Endothelial cell (in vitro differentiated cells): ENCODE measurements around the gene CRYL1. TPM values are rescaled to one million over a fixed set of nuclear protein-coding genes. Genes with fewer than 3 reads are reported as not detected.

Experiments
- DNase-seq: peaks from one replicate; pipeline ENCODE4 v3.0.0; 2021; ENCODE audit warnings: low spot score
- H3K27ac Mint-ChIP-seq: one replicate; pipeline ENCODE4 v1.8.0; 2021; ENCODE audit warnings: mixed read lengths, inconsistent platforms; ENCODE audit not compliant: unreplicated experiment
- H3K27me3 Mint-ChIP-seq: one replicate; pipeline ENCODE4 v1.8.0; 2021; ENCODE audit warnings: mild to moderate bottlenecking, moderate library complexity, mixed read lengths, inconsistent platforms; ENCODE audit not compliant: unreplicated experiment
- H3K36me3 Mint-ChIP-seq: one replicate; pipeline ENCODE4 v1.8.0; 2021; ENCODE audit warnings: mild to moderate bottlenecking, low read depth, mixed read lengths, inconsistent platforms; ENCODE audit not compliant: unreplicated experiment
- H3K4me1 Mint-ChIP-seq: one replicate; pipeline ENCODE4 v1.8.0; 2021; ENCODE audit warnings: mild to moderate bottlenecking, mixed read lengths, inconsistent platforms; ENCODE audit not compliant: unreplicated experiment
- H3K4me3 Mint-ChIP-seq: one replicate; pipeline ENCODE4 v1.8.0; 2021; ENCODE audit warnings: mild to moderate bottlenecking, mixed read lengths, inconsistent platforms; ENCODE audit not compliant: unreplicated experiment
- H3K9me3 Mint-ChIP-seq: one replicate; pipeline ENCODE4 v1.8.0; 2021; ENCODE audit warnings: mixed read lengths, inconsistent platforms; ENCODE audit not compliant: unreplicated experiment
- total RNA-seq: library from RNA; stranded (reverse); fragmentation: NEBNext Ultra II Directional; extraction: Animal tissue kit (Norgen Biotek cat#: 25700); gene quantifications from one replicate; pipeline ENCODE4 v1.2.1, GENCODE V29; 2021; ENCODE audit not compliant: unreplicated experiment
- TF ChIP-seq, protein P1 (sequence below): fragments of 200-600 bp; sonication (generic); IDR thresholded peaks from one replicate; pipeline ENCODE4 v1.5.0; 2021; ENCODE audit warnings: antibody characterized with exemption; ENCODE audit not compliant: unreplicated experiment

Gene CRYL1
- total RNA-seq, 1 donor from 2014 or later: 4.8 TPM

GRCh38 chr13:20390526-20391175, 135.0 kb downstream of the CRYL1 start:
- no peak overlapping the region for H3K27ac Mint-ChIP-seq
- TF ChIP-seq, protein P1, sequence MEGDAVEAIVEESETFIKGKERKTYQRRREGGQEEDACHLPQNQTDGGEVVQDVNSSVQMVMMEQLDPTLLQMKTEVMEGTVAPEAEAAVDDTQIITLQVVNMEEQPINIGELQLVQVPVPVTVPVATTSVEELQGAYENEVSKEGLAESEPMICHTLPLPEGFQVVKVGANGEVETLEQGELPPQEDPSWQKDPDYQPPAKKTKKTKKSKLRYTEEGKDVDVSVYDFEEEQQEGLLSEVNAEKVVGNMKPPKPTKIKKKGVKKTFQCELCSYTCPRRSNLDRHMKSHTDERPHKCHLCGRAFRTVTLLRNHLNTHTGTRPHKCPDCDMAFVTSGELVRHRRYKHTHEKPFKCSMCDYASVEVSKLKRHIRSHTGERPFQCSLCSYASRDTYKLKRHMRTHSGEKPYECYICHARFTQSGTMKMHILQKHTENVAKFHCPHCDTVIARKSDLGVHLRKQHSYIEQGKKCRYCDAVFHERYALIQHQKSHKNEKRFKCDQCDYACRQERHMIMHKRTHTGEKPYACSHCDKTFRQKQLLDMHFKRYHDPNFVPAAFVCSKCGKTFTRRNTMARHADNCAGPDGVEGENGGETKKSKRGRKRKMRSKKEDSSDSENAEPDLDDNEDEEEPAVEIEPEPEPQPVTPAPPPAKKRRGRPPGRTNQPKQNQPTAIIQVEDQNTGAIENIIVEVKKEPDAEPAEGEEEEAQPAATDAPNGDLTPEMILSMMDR: no peak
- H3K4me3 Mint-ChIP-seq: no peak overlapping the region
- H3K36me3 Mint-ChIP-seq: no peaks in the 10 kb centered on the region
- H3K9me3 Mint-ChIP-seq: no peaks in the 10 kb centered on the region
- peaks cover 3% of the 10 kb centered on the region for H3K4me1 Mint-ChIP-seq
- peaks cover 3% of the 10 kb centered on the region for H3K27me3 Mint-ChIP-seq
- no peak for DNase-seq

- Mint-ChIP-seq H3K4me3 (no peak overlapping the region), H3K9me3 (no peaks in the 10 kb centered on the region), H3K27me3 (peaks cover 3% of the 10 kb centered on the region), H3K4me1 (peaks cover 3% of the 10 kb centered on the region), H3K27ac (no peak overlapping the region), H3K36me3 (no peaks in the 10 kb centered on the region)
- no peak for DNase-seq
- TF ChIP-seq, protein P1: no peak
Measured at GRCh38 chr13:20389696-20390525, 135.7 kb downstream of the CRYL1 start.

DNA sequence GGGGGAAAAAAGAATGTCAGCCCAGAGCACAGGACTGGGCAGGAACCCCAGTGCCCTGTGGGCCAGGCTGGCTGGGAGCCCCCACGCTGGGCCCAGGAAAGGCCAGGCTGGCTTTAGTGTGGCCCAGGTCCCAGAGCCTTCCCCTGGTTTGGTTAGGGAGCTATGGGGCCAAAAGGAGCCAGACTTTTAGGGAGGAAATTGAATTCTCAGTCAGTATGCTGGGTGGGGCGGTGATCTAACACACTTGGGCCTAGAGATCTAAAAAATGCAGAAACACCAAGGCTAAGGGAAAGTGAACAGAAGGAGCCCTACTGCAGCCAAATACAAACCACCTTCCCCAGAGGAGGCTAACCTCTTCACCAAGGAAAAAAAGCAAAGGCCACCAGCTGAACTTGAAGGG, 137.5 kb downstream of the CRYL1 start:
- no peaks in the 10 kb centered on the region for H3K36me3 Mint-ChIP-seq
- H3K27ac Mint-ChIP-seq: no peak overlapping the region
- peaks cover 5% of the 10 kb centered on the region for H3K27me3 Mint-ChIP-seq
- H3K4me1 Mint-ChIP-seq: peaks cover 3% of the 10 kb centered on the region
- no peaks in the 10 kb centered on the region for H3K9me3 Mint-ChIP-seq
- TF ChIP-seq, protein P1: no peak
- no peak overlapping the region for H3K4me3 Mint-ChIP-seq
- no peak for DNase-seq

GRCh38 chr13:20387441-20387971, 138.2 kb downstream of the CRYL1 start:
- no peaks in the 10 kb centered on the region for H3K9me3 Mint-ChIP-seq
- TF ChIP-seq, protein P1: no peak
- no peaks in the 10 kb centered on the region for H3K36me3 Mint-ChIP-seq
- H3K27ac Mint-ChIP-seq: no peak overlapping the region
- H3K27me3 Mint-ChIP-seq: peaks cover 5% of the 10 kb centered on the region
- DNase-seq: no peak
- no peak overlapping the region for H3K4me3 Mint-ChIP-seq
- H3K4me1 Mint-ChIP-seq: peaks cover 3% of the 10 kb centered on the region

DNA sequence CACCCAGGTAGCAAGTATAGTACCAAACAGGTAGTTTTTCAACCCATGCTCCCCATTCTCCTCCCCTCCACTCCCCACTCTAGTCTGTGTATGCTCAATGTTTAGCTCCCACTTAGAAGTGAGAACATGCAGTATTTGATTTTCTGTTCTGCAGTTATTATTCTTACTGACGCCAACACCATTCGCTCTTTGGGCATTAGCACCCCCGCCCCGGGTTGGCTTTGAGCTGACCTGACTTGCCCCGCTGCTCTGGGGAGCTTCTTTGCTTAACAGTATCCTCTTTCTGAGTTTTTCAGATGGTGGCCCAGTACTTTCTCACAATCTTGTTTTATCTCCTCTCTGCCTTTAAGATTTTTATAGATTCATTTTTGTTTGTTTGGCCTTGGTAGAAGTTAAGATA, 138.7 kb downstream of the CRYL1 start:
- TF ChIP-seq, protein P1: no peak
- no peak overlapping the region for H3K4me3 Mint-ChIP-seq
- H3K27me3 Mint-ChIP-seq: peaks cover 5% of the 10 kb centered on the region
- H3K4me1 Mint-ChIP-seq: peaks cover 3% of the 10 kb centered on the region
- H3K27ac Mint-ChIP-seq: no peak overlapping the region
- no peaks in the 10 kb centered on the region for H3K9me3 Mint-ChIP-seq
- DNase-seq: no peak
- H3K36me3 Mint-ChIP-seq: no peaks in the 10 kb centered on the region
